Stomach (tissue), 9 donors: ENCODE results near the gene ZMIZ1. TPM values are rescaled to one million over a fixed set of nuclear protein-coding genes. Genes with fewer than 3 reads are reported as not detected.

Experiments used
- DNase-seq, 2 donors: peaks; one replicate each; pipeline versions ENCODE4 v3.0.0 to v3.0.0-alpha.2; 2013 to 2019
- H3K27ac ChIP-seq, 5 donors: fragments of 200-600 bp in 4 of 5; sonication (generic) in 4 of 5; one replicate each; pipeline ENCODE4 v1.5.1; 2013 to 2019; ENCODE audit warnings: mild to moderate bottlenecking in 1 of 5, moderate library complexity in 1 of 5
- H3K27me3 ChIP-seq, 3 donors: fragments of 200-600 bp; sonication (generic); one replicate each; pipeline ENCODE4 v1.5.1; 2017 to 2019; ENCODE audit warnings: mixed run types in 1 of 3
- H3K36me3 ChIP-seq, 4 donors: fragments of 200-600 bp; sonication (generic); 1 replicate in 3 of 4; 2 replicates in 1 of 4; pipeline ENCODE4 v1.5.1; 2016 to 2019
- H3K4me1 ChIP-seq, 4 donors: fragments of 200-600 bp; sonication (generic); one replicate each; pipeline ENCODE4 v1.5.1; 2016 to 2019
- H3K4me3 ChIP-seq, 4 donors: fragments of 200-600 bp; sonication (generic) in 3 of 4; one replicate each; pipeline ENCODE4 v1.5.1; 2016 to 2019; ENCODE audit warnings: mild to moderate bottlenecking in 1 of 4
- H3K9me3 ChIP-seq, 4 donors: fragments of 200-600 bp; sonication (generic); one replicate each; pipeline ENCODE4 v1.5.1; 2016 to 2019
- CTCF ChIP-seq, 7 experiments: fragments of 450-650 bp in 4 of 7; fragments of 200-600 bp in 3 of 7; sonication (generic) in 3 of 7; IDR thresholded peaks; one replicate each; pipeline ENCODE4 v1.5.1; 2016 to 2019; ENCODE audit warnings: antibody characterized with exemption in 7 of 7, control low read depth in 2 of 7, mild to moderate bottlenecking in 1 of 7
- EP300 ChIP-seq: sonication (generic); formaldehyde crosslinking; IDR thresholded peaks from one replicate; pipeline ENCODE4 v1.6.1; 2017; ENCODE audit warnings: antibody characterized with exemption
- POLR2A ChIP-seq, 4 donors: fragments of 450-650 bp; IDR thresholded peaks; one replicate each; pipeline ENCODE4 v1.6.1; 2016; ENCODE audit warnings: antibody characterized with exemption in 4 of 4, control low read depth in 2 of 4, mild to moderate bottlenecking in 1 of 4, moderate library complexity in 1 of 4
- POLR2AphosphoS5 ChIP-seq, 3 donors: sonication (generic); formaldehyde crosslinking; IDR thresholded peaks; one replicate each; pipeline ENCODE4 v1.6.1; 2016; ENCODE audit warnings: antibody characterized with exemption in 3 of 3
- whole genome bisulfite sequencing, 5 donors: extraction: QIAGEN DNeasy Blood & Tissue Kit in 3 of 5; methylation state at CpG; one replicate each; pipeline versions ENCODE4 v1.1.5 to v1.1.7; 2013 to 2018; 5-methylcytosine and 5-hydroxymethylcytosine counted together
- intact Hi-C: fragments of 100-400 bp; cut with DNase I; formaldehyde crosslinking; loops from one replicate; pipeline ENCODE4 v1.15.1; 2023; ENCODE audit warnings: low total_unique reads
- polyA plus RNA-seq, 3 donors: library from polyadenylated mRNA; stranded (reverse); fragments of 200-250 nt; gene quantifications; one replicate each; pipeline ENCODE4 v1.2.3, GENCODE V29; 2013
- total RNA-seq, 5 donors: library from RNA; depleted of rRNA; stranded (reverse); fragments of >200 nt; gene quantifications; one replicate each; pipeline versions ENCODE4 v1.1.0 to v1.2.3, GENCODE V29; 2014 to 2016
- donor health status: healthy with polysubstance abuse.
- donor health status: Bipolar disorder and iron deficiency.
- donor health status: healthy.

The ZMIZ1 gene
- total and polyA plus RNA-seq, 8 donors = 17.7 to 103 (median 26.3) TPM

- H3K4me1 ChIP-seq = peaks cover 34 to 87% (median 70%) of the 10 kb centered on the region in 4 donors
- peaks cover 0 to 57% (median 30%) of the 10 kb centered on the region in 4 donors for H3K36me3 ChIP-seq
- no peaks in the 10 kb centered on the region for H3K27me3 ChIP-seq
- H3K27ac ChIP-seq = peak overlapping the region in 2 of 5 donors; percentile 23 to 27
- 69 to 82% (median 78%) methylated on average over 10 of the region's 10 CpGs for WGBS, 5 donors
- TF ChIP-seq EP300 (no peak), POLR2AphosphoS5 (IDR thresholded peaks at IDR 0.05) (no peak), CTCF (IDR thresholded peaks at IDR 0.05) (no peak), POLR2A (IDR thresholded peaks at IDR 0.05) (no peak)
- DNase-seq = no peak
- intact Hi-C loops = no loop called here
- no peaks in the 10 kb centered on the region for H3K9me3 ChIP-seq
- no peak overlapping the region for H3K4me3 ChIP-seq
Measured at GRCh38 chr10:79258894-79259293, 190.1 kb downstream of the ZMIZ1 start.

GRCh38 chr10:79259834-79260233 lies 191.1 kb downstream of the ZMIZ1 start:
- peak overlapping the region; percentile 5 to 71 (median 49) for H3K27ac ChIP-seq
- intact Hi-C loops = no loop called here

GRCh38 chr10:79260811-79261740 lies 192.3 kb downstream of the ZMIZ1 start:
- intact Hi-C loops = no loop called here
- Histone ChIP-seq H3K27me3 (no peaks in the 10 kb centered on the region), H3K36me3 (peaks cover 0 to 40% (median 25%) of the 10 kb centered on the region in 4 donors), H3K4me1 (peaks cover 54 to 91% (median 78%) of the 10 kb centered on the region in 4 donors), H3K9me3 (no peaks in the 10 kb centered on the region), H3K27ac (peak overlapping the region; percentile 38 to 71 (median 63)), H3K4me3 (no peak overlapping the region)
- WGBS, 5 donors = 36 to 45% (median 41%) methylated on average over 23 to 24 of the region's 24 CpGs
- no peak for TF ChIP-seq CTCF (IDR thresholded peaks at IDR 0.05)
- no peak for TF ChIP-seq POLR2A (IDR thresholded peaks at IDR 0.05)
- peak in 1 of 3 donors; percentile 33 for TF ChIP-seq POLR2AphosphoS5 (IDR thresholded peaks at IDR 0.05)
- DNase-seq = peak; percentile 43 to 91

More at GRCh38 chr10:79259834-79260233, 191.1 kb downstream of the ZMIZ1 start:
- H3K27me3 ChIP-seq = no peaks in the 10 kb centered on the region
- TF ChIP-seq POLR2A (IDR thresholded peaks at IDR 0.05) (no peak), EP300 (no peak), CTCF (IDR thresholded peaks at IDR 0.05) (no peak), POLR2AphosphoS5 (IDR thresholded peaks at IDR 0.05) (no peak)
- no peak overlapping the region for H3K4me3 ChIP-seq
- peaks cover 0 to 53% (median 28%) of the 10 kb centered on the region in 4 donors for H3K36me3 ChIP-seq
- peaks cover 43 to 87% (median 71%) of the 10 kb centered on the region in 4 donors for H3K4me1 ChIP-seq
- DNase-seq = no peak
- WGBS, 5 donors = 79 to 86% (median 80%) methylated on average over 7 of the region's 7 CpGs
- H3K9me3 ChIP-seq = no peaks in the 10 kb centered on the region

GRCh38 chr10:79262131-79262530 lies 193.4 kb downstream of the ZMIZ1 start:
- intact Hi-C loops = no loop called here
- TF ChIP-seq POLR2A (IDR thresholded peaks at IDR 0.05) (no peak), CTCF (IDR thresholded peaks at IDR 0.05) (no peak), EP300 (no peak), POLR2AphosphoS5 (IDR thresholded peaks at IDR 0.05) (no peak)
- Histone ChIP-seq H3K9me3 (no peaks in the 10 kb centered on the region), H3K27ac (peak overlapping the region in 2 of 5 donors; percentile 71), H3K27me3 (no peaks in the 10 kb centered on the region), H3K4me1 (peaks cover 64 to 97% (median 87%) of the 10 kb centered on the region in 4 donors), H3K36me3 (peaks cover 0 to 30% (median 16%) of the 10 kb centered on the region in 4 donors), H3K4me3 (no peak overlapping the region)
- 66 to 86% (median 76%) methylated on average over 3 of the region's 3 CpGs for WGBS, 5 donors
- DNase-seq = no peak
